ENCODE data around the gene TSPAN32.

TSPAN32 gene

DNA sequence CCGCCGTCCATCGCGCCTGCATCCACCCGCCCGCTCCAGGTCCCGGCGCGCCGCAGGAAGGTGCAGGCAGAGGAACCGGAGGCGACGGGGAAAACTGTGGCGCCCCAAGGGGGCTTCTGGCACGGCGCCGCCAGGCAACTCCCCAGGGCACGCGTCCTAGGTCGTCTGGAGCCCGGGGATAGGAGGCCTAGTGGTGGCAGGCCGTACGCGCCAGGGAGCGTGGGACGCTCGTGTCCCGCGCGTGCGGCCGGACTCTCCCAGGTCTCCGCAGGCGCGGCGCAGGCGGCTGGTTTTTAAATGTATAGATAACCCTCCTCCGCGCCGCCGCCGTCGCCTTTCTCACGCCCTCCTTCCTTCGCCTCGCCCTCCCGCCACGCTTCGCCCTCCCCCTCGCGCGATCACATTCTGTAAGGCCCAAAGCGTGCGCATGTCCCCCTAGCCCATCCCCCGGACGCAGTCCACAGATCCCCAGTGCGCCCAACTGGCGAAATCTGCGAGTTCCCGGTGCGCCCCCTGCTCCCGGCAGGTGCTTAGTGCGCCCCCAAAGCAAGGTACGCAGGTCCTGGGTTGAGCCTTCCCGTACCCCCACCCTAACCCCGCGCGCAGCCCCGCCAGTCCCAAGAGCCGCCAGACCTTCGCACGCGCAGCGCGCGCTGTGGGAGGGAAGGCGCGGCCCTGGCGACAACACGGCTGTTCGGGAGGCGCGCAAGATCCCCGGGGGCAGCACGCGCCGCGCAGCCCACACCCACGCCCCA is 31.3 kb upstream of the TSPAN32 start, which contains the start of gene ASCL2:
Gene ASCL2 (minus strand): TSS at position 267 of the 755 bp plus-strand sequence. CDS start 256 bp downstream, at position 11.
- no peaks in the 10 kb centered on the region for H3K9me3 Mint-ChIP-seq
- no peak within 1 kb of the TSS for H3K27ac Mint-ChIP-seq
- H3K4me1 Mint-ChIP-seq (ENCODE audit: low read depth in 2 of 2), result peaks cover 16 to 30% of the 10 kb centered on the region in 2 donors
- peaks cover 14% of the 10 kb centered on the region for H3K36me3 Mint-ChIP-seq (ENCODE audit: insufficient read depth)
- ATAC-seq (replicated peaks) (peak; percentile 16), DNase-seq (peak in 2 of 3 experiments; percentile 23 to 44)
- H3K4me3 Mint-ChIP-seq, result peak within 1 kb of the TSS; percentile 71 to 76
- peaks cover 0 to 8% of the 10 kb centered on the region in 2 donors for H3K27me3 Mint-ChIP-seq

GRCh38 chr11:2271077-2271326 is 30.8 kb upstream of the TSPAN32 start:
- peaks cover 11 to 25% of the 10 kb centered on the region in 2 donors for H3K4me1 Mint-ChIP-seq (ENCODE audit: low read depth in 2 of 2)
- H3K27ac Mint-ChIP-seq, result no peak overlapping the region
- H3K9me3 Mint-ChIP-seq, result no peaks in the 10 kb centered on the region
- H3K4me3 Mint-ChIP-seq, result peak overlapping the region; percentile 54 to 76
- peak in 2 of 3 experiments; percentile 64 to 69 for DNase-seq
- peaks cover 0 to 8% of the 10 kb centered on the region in 2 donors for H3K27me3 Mint-ChIP-seq
- peak; percentile 73 for ATAC-seq (replicated peaks)
- H3K36me3 Mint-ChIP-seq (ENCODE audit: insufficient read depth), result peaks cover 12% of the 10 kb centered on the region

GRCh38 chr11:2271327-2272227 is 30.2 kb upstream of the TSPAN32 start:
- ATAC-seq (replicated peaks), result no peak
- H3K4me3 Mint-ChIP-seq, result peak overlapping the region; percentile 54 to 76
- DNase-seq, result no peak
- H3K27ac Mint-ChIP-seq, result no peak overlapping the region
- no peaks in the 10 kb centered on the region for H3K9me3 Mint-ChIP-seq
- H3K36me3 Mint-ChIP-seq (ENCODE audit: insufficient read depth), result peaks cover 11% of the 10 kb centered on the region
- H3K4me1 Mint-ChIP-seq (ENCODE audit: low read depth in 2 of 2), result peaks cover 5 to 19% of the 10 kb centered on the region in 2 donors
- H3K27me3 Mint-ChIP-seq, result peaks cover 3 to 8% of the 10 kb centered on the region in 2 donors

- Mint-ChIP-seq H3K9me3 (no peaks in the 10 kb centered on the region), H3K4me3 (peak overlapping the region in 1 of 2 donors; percentile 76), H3K36me3 (ENCODE audit: insufficient read depth) (peaks cover 11% of the 10 kb centered on the region), H3K4me1 (ENCODE audit: low read depth in 2 of 2) (peaks cover 4 to 18% of the 10 kb centered on the region in 2 donors), H3K27me3 (peaks cover 8% of the 10 kb centered on the region in 2 donors), H3K27ac (no peak overlapping the region)
- DNase-seq, result peak in 1 of 3 experiments; percentile 1
- ATAC-seq (replicated peaks), result no peak
Observed at GRCh38 chr11:2272228-2272945, 29.4 kb upstream of the TSPAN32 start.

GRCh38 chr11:2272946-2273280 is 28.9 kb upstream of the TSPAN32 start:
- peak in 1 of 3 experiments; percentile 0 for DNase-seq

DNA sequence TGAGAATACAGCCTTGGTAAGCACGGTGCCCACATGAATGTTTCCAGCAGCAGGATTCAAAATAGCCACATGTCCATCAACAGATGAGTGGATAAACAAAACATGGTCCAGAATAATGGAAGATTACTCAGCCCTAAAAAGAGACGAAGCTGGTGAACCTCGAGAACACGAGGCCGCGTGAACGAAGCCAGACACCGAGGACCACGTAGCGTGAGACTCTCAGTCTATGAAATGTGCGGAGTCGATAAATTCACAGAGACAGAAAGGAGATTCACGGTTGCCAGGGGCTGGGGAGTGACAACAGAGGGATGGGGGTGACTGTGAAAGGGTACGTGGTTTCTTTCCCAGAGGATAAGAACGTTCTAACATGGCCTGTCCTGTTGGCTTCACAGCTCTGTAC is 28.5 kb upstream of the TSPAN32 start:
- ATAC-seq (replicated peaks) (no peak), DNase-seq (peak in 1 of 3 experiments; percentile 0)
- H3K36me3 Mint-ChIP-seq (ENCODE audit: insufficient read depth), result peaks cover 8% of the 10 kb centered on the region
- peaks cover 4 to 14% of the 10 kb centered on the region in 2 donors for H3K4me1 Mint-ChIP-seq (ENCODE audit: low read depth in 2 of 2)
- peaks cover 15 to 17% of the 10 kb centered on the region in 2 donors for H3K27me3 Mint-ChIP-seq
- H3K4me3 Mint-ChIP-seq, result no peak overlapping the region
- no peak overlapping the region for H3K27ac Mint-ChIP-seq
- H3K9me3 Mint-ChIP-seq, result no peaks in the 10 kb centered on the region

More at GRCh38 chr11:2272946-2273280, 28.9 kb upstream of the TSPAN32 start:
- Mint-ChIP-seq H3K27me3 (peaks cover 11 to 13% of the 10 kb centered on the region in 2 donors), H3K9me3 (no peaks in the 10 kb centered on the region), H3K36me3 (ENCODE audit: insufficient read depth) (peaks cover 11% of the 10 kb centered on the region), H3K27ac (no peak overlapping the region), H3K4me1 (ENCODE audit: low read depth in 2 of 2) (peaks cover 4 to 18% of the 10 kb centered on the region in 2 donors), H3K4me3 (no peak overlapping the region)
- ATAC-seq (replicated peaks), result no peak

DNA sequence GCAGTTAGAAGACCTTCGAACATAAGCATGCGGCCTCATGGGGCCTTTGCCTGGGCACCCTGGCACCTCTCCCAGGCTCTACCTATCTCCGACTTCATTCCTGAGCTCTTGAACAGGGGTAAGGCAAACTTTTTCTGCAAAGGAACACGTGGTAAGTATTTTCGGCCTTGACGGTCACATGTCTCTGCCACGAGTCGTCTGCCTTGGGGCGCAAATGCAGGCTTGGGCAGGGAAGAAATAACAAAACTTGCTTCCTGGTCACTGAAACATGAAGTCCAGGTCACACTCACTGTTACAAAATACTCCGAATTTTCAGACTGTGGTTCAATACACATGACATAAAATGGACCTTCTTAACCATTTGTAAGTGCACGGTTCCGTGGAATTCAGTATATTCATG is 28.0 kb upstream of the TSPAN32 start:
- Mint-ChIP-seq H3K4me1 (ENCODE audit: low read depth in 2 of 2) (peaks cover 4 to 10% of the 10 kb centered on the region in 2 donors), H3K9me3 (no peaks in the 10 kb centered on the region), H3K27me3 (peaks cover 15 to 17% of the 10 kb centered on the region in 2 donors), H3K4me3 (no peak overlapping the region), H3K27ac (no peak overlapping the region), H3K36me3 (ENCODE audit: insufficient read depth) (peaks cover 4% of the 10 kb centered on the region)
- DNase-seq (peak in 1 of 3 experiments; percentile 0), ATAC-seq (replicated peaks) (no peak)

DNA sequence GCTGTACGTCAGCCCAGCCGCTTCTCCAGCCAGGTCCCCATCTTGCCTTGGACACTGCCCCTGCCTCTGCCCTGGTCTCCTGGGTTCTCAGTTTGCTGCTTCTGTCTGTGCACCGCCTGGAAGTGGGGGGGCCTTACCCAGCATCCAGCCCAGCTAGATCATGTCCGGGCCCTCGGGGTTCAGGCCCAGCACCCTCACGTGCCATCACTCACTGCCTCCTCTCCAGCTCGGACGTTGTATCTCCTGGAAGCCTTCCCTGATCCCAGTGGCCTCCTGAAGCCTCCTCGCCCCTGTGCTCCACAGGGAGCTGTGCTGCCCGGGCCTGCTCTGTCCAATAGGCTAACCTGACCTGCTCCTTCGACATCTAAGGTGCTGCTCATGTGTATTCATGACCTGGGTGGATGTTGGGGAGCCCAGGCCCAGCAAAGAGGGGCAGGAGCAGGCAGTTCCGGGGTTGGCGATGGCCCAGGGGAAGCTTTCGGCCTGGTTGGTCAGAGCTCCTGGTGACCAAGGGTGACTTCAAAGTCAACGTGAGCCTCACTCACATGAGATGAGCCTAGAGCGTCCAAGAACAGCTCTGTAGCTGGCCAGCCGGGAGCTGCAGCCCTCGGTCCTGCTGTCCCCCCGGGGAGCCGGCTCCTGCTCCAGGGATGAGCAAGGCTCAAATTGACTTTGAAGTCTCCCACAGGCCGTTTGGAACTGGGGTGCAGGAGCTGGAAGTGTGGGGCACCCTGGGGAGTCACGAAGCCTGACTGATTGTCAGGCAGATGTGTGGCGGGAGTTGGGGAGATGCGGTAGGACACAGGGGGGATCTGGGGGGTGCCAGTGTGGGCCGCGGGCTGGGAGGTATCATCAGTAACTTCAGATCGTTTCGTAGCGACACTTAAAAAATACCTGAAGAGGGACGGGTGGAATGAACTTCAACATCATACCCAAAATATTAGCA is 26.2 kb upstream of the TSPAN32 start:
- ATAC-seq (replicated peaks) (no peak), DNase-seq (peak in 1 of 3 experiments; percentile 0)
- Mint-ChIP-seq H3K9me3 (no peaks in the 10 kb centered on the region), H3K4me1 (ENCODE audit: low read depth in 2 of 2) (peaks cover 1 to 8% of the 10 kb centered on the region in 2 donors), H3K27me3 (peaks cover 15 to 17% of the 10 kb centered on the region in 2 donors), H3K36me3 (ENCODE audit: insufficient read depth) (peaks cover 2% of the 10 kb centered on the region), H3K4me3 (no peak overlapping the region), H3K27ac (no peak overlapping the region)

DNA sequence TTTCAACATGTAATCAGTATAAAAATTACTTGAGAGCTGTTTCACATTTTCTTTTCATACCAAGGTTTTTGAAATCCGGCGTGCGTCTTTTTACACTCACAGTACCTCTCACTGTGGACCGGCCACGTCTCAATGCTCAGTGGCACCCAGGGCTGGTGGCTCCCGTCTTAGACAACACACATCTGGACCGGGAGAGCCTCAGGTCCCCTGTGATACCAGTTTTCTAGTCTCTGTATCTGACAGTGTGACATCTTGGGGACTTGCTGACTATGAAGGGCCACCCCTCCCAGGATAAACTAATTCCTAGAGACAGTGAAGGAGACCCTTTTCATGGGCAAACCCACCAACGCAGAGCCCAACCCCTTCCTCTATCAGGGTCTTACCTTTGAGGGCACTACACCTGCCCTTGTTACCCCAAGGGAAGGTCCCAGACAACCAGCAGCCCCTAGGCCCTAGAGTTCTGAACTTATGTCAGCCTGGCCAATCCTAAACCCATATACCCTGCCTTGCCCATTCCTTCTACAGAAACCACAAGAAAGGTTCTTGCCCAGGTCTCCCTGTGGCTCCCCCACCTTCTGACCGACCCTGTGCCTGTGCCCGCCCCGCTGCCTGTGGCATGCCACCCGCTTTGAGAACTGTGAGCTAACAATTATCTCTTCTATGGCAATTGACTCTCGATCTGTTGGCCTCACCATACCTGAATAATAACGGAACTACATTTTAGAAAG is 25.4 kb upstream of the TSPAN32 start:
- Mint-ChIP-seq H3K9me3 (no peaks in the 10 kb centered on the region), H3K4me1 (ENCODE audit: low read depth in 2 of 2) (peaks cover 0 to 8% of the 10 kb centered on the region in 2 donors), H3K27me3 (peaks cover 15 to 17% of the 10 kb centered on the region in 2 donors), H3K4me3 (no peak overlapping the region), H3K27ac (no peak overlapping the region), H3K36me3 (ENCODE audit: insufficient read depth) (no peaks in the 10 kb centered on the region)
- peak in 1 of 3 experiments; percentile 0 for DNase-seq
- ATAC-seq (replicated peaks), result no peak

GRCh38 chr11:2277008-2277346 is 24.8 kb upstream of the TSPAN32 start:
- H3K4me1 Mint-ChIP-seq (ENCODE audit: low read depth in 2 of 2), result peaks cover 0 to 6% of the 10 kb centered on the region in 2 donors
- ATAC-seq (replicated peaks), result no peak
- peaks cover 15 to 17% of the 10 kb centered on the region in 2 donors for H3K27me3 Mint-ChIP-seq
- H3K9me3 Mint-ChIP-seq, result no peaks in the 10 kb centered on the region
- DNase-seq, result peak in 1 of 3 experiments; percentile 0
- no peaks in the 10 kb centered on the region for H3K36me3 Mint-ChIP-seq (ENCODE audit: insufficient read depth)
- H3K27ac Mint-ChIP-seq, result no peak overlapping the region
- no peak overlapping the region for H3K4me3 Mint-ChIP-seq

DNA sequence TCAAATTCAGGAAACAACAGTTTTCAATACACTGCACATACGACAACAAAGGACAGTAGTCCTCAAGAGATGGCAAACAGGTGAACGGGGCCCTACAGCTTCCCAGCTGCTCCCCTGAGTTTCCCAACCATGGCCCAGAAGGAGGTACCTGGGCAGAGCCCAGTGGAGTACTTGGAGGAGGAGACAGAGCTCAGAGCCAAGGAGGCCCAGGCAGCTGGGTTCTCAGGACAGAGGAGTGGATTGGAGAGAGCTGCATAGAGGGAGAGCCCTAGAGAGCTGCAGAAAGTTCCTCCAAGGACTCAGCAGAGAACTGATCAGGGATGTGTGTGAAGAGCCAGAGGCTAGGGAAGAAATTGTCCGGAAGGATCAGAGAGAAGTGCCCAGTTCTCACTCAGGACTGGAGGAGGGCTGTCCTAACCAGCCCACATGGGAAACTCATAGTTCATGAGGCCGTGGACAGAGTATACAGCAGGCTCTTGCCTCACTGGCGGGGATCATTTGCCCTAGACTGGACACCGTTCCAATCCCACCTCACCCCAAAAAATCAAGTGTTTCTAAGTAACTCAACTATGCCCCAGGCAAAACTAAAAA is 23.8 kb upstream of the TSPAN32 start:
- ATAC-seq (replicated peaks), result no peak
- H3K27me3 Mint-ChIP-seq, result peaks cover 12 to 15% of the 10 kb centered on the region in 2 donors

More for the DNA sequence above, 23.8 kb upstream of the TSPAN32 start:
- Mint-ChIP-seq H3K27ac (no peak overlapping the region), H3K4me1 (ENCODE audit: low read depth in 2 of 2) (peaks cover 0 to 6% of the 10 kb centered on the region in 2 donors), H3K36me3 (ENCODE audit: insufficient read depth) (no peaks in the 10 kb centered on the region), H3K4me3 (no peak overlapping the region), H3K9me3 (peaks cover 0 to 2% of the 10 kb centered on the region in 2 donors)
- DNase-seq, result peak in 1 of 3 experiments; percentile 0
